ENCODE measurements around the gene SLC22A31. TPM values are rescaled to one million over a fixed set of nuclear protein-coding genes. Genes with fewer than 3 reads are reported as not detected.

The SLC22A31 gene
- total RNA-seq, 1 experiment from 2014 or later: 53.7 TPM

GRCh38 chr16:89167425-89167941, 32.9 kb downstream of the SLC22A31 start:
- RAD21 ChIA-PET (ENCODE audit: low non-redundant PET in 1 of 2, low total read pairs in 2 of 2, uncharacterized antibody in 2 of 2, unreplicated experiment in 2 of 2): interaction anchor here (0.6 to 1.5 kb wide), 7 partner anchors 25 to 355 kb away, joined by 3 to 8 read pairs (median 4); partner anchors contain the start of genes APRT (in 1 of the 2), GALNS (in 1 of the 2) and TRAPPC2L (in 1 of the 2)
- Histone ChIP-seq H3K79me2 (ENCODE audit: insufficient read depth, low read length) (no peaks in the 10 kb centered on the region), H3K36me3 (ENCODE audit: control insufficient read depth in 1 of 2, insufficient read depth in 2 of 2, low read length in 2 of 2) (no peaks in the 10 kb centered on the region), H4K20me1 (ENCODE audit: insufficient read depth) (no peaks in the 10 kb centered on the region), H3K9me2 (ENCODE audit: insufficient read depth) (no peaks in the 10 kb centered on the region), H3K27me3 (ENCODE audit: insufficient read depth, low read length) (no peaks in the 10 kb centered on the region), H3K4me1 (ENCODE audit: control insufficient read depth in 1 of 2, insufficient read depth in 2 of 2, low read length in 2 of 2) (peaks cover 24 to 40% of the 10 kb centered on the region in 2 experiments), H3K4me3 (replicated peaks in 1 of 2; ENCODE audit: low read depth in 1 of 2, low read length in 2 of 2) (no peak overlapping the region), H3K4me2 (ENCODE audit: low read length) (peak overlapping the region; percentile 61), H3K9me3 (ENCODE audit: control insufficient read depth in 1 of 2, insufficient read depth in 1 of 2, low read depth in 1 of 2, low read length in 2 of 2) (no peaks in the 10 kb centered on the region), H3K9ac (ENCODE audit: low read length) (no peak overlapping the region), H2AFZ (ENCODE audit: low read depth, low read length, poor library complexity, severe bottlenecking) (no peak overlapping the region), H3K27ac (ENCODE audit: low read depth, low read length) (peak overlapping the region; percentile 60; the same call in 1 of the 2 replicates)
- DNase-seq (ENCODE audit: low read depth, low spot score) (peak; percentile 73), ATAC-seq (peak; percentile 56)
- CTCF ChIA-PET: interaction anchor here (0.6 to 2.1 kb wide), 16 partner anchors 12 to 598 kb away, joined by 3 to 20 read pairs (median 4); partner anchors contain the start of genes APRT, GALNS and TRAPPC2L
- POLR2A ChIA-PET: interaction anchor here (1.2 kb wide), 1 partner anchor 358 kb away, joined by 3 read pairs; no protein-coding TSS in a partner anchor
- intact Hi-C loops (cut with micrococcal nuclease): loop anchor here (1.0 to 5.0 kb wide), 4 partner anchors 115 to 430 kb away; no protein-coding TSS in a partner anchor
- TF ChIP-seq CTCF (IDR thresholded peaks at IDR 0.05 in 2 of 3, conservative IDR thresholded peaks at IDR 0.05 in 1 of 3; ENCODE audit: borderline replicate concordance in 1 of 3, insufficient read depth in 1 of 3, low read depth in 2 of 3, low read length in 2 of 3): peak in 2 of 3 experiments; percentile 97 to 98; a peak in 4 of 6 replicates
- peak; percentile 37 for TF ChIP-seq TCF7L2 (IDR thresholded peaks at IDR 0.05; ENCODE audit: borderline replicate concordance, extremely low read depth, insufficient read depth, insufficient read length)
- no peak for TF ChIP-seq ZBTB33 (IDR thresholded peaks at IDR 0.05; ENCODE audit: extremely low read depth, insufficient replicate concordance, low read length)
- peak; percentile 51 for TF ChIP-seq YY1 (IDR thresholded peaks at IDR 0.05; ENCODE audit: extremely low read depth, insufficient replicate concordance, low read depth, low read length)
- TF ChIP-seq SIN3A (IDR thresholded peaks at IDR 0.05; ENCODE audit: low read depth): no peak
- TF ChIP-seq POLR2A (IDR thresholded peaks at IDR 0.05; ENCODE audit: borderline replicate concordance, extremely low read depth, insufficient read depth, insufficient read length): no peak
- BruUV-seq (replicated peaks): no TSS peak

Data from HCT116 (cell line).